GM21825 (cell line): ENCODE results near the gene PLPP6.

Experiments
- ATAC-seq: cut with Tn5 transposase; IDR thresholded peaks from one replicate; pipeline ENCODE4 v1.9.1; 2021; ENCODE audit warnings: mild to moderate bottlenecking, moderate library complexity; ENCODE audit not compliant: unreplicated experiment

The PLPP6 gene

DNA sequence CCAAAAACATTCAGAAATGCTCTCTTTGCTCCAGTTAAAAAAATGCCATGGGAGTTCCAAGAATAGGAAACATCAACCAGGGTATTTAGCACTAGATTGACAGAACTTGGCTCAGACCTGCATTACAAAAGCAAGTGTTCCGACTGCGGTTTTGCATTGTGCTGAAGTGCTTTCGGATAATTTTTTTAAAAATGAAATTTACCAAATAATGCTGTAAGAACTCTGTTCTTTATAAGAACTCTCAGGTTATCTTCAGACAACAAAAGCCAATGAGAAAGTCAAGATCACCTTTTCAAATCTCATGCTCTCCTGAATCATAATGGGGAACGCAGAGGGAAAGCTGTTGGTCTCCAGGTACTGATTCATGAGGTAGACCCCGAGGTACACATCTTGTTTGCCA is 483 bp upstream of the PLPP6 start:
- no peak for ATAC-seq

GRCh38 chr9:4662989-4663792 is 1.1 kb downstream of the PLPP6 start:
- no peak for ATAC-seq

DNA sequence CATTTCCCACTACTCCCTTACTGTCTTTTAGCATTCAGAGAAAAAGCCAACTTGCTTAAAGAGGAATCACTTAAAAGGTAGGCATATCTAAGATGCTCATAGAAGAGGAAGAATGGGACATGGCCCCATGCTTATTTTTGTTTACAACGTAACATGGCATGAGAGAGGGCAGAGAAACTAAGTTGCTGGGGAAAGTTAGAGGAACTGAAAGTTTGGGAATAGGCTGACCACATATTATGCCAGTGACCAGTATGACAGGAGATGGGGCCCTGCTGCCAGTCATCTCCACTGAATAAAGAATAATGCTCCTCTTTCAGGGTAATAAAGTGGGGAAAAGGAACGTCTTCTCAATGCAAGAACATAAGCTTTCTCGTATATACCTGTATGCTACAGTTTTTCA is 1.9 kb downstream of the PLPP6 start:
- ATAC-seq: no peak

- ATAC-seq: no peak
Observed at GRCh38 chr9:4665357-4665756, 3.3 kb downstream of the PLPP6 start.

DNA sequence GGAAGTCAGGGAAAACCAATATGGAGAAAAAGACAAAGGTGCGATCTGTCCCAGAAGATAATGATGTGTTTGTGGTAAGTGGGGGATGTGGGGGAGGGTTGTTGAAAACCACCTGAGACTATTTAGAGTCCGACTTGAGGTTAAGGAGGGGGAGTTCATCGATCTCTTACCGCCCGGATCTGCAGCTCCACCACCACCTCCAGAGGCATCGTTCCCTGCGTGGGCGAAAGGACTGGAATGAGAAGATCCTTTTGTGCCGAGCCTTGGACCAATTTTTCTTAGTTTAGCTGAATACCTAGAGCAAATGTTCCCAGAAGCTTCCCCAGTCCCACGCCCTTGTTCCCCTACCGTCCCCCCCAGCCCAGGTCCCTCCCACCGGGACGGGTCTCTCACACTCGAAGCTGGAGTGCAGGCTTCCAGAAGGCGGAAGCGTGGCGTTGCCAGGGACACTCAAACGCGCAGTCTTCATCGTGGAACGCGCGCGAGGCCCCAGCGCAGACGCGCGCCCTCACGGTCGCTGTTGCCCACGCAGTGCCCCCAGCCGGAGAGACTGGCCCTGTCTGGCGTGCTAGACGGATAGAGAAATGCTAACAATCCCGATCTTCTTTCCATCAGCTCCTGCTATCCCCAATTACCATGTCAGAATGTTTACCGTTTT is 4.1 kb downstream of the PLPP6 start, which contains the start of gene SPATA6L:
Gene SPATA6L (minus strand): TSS at position 439 of the 658 bp plus-strand sequence. CDS start 230 bp downstream, at position 209.
- ATAC-seq: peak; percentile 32

GRCh38 chr9:4667681-4668080 is 5.6 kb downstream of the PLPP6 start:
- ATAC-seq: no peak

- ATAC-seq: no peak
Observed at GRCh38 chr9:4668604-4669003, 6.5 kb downstream of the PLPP6 start.

- no peak for ATAC-seq
Observed at GRCh38 chr9:4669890-4670289, 7.8 kb downstream of the PLPP6 start.

- no peak for ATAC-seq
Observed at GRCh38 chr9:4670591-4670990, 8.5 kb downstream of the PLPP6 start.

DNA sequence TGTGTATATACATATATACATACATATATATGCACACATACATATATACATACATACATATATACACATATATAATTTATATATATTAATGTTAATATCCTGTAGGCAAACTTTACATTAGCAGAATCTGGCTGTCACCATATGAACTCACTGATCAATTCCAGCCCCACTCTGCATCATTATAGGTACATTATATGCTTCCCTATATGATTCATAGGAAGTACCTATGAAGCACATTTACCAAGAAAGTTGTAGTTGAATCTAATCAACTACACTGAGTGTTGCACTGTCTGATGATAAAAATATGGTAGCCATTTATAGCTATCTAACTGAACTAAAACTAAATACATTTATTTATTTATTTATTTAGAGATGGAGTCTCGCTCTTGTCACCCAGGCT is 9.6 kb downstream of the PLPP6 start:
- ATAC-seq: no peak

DNA sequence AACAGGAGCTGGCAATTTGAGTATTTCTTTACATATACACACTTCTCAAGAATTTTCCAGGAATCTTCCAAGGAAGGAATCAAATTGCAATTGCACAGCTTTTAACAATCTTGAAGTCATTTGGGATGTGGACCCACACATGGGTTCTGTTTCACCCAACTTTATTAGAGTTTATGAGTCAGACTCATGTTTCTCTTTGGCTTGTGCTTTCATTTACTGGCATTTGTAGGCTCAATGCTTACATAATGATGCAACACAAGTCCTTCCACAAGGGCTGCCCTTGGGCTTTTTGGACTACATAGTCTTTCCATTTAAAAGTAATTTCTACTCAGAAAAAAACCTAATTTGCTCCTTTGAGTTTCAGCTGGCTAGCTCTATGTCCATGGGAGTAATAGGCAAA is 12.7 kb downstream of the PLPP6 start:
- ATAC-seq: no peak

- no peak for ATAC-seq
Observed at GRCh38 chr9:4677392-4677791, 15.3 kb downstream of the PLPP6 start.

DNA sequence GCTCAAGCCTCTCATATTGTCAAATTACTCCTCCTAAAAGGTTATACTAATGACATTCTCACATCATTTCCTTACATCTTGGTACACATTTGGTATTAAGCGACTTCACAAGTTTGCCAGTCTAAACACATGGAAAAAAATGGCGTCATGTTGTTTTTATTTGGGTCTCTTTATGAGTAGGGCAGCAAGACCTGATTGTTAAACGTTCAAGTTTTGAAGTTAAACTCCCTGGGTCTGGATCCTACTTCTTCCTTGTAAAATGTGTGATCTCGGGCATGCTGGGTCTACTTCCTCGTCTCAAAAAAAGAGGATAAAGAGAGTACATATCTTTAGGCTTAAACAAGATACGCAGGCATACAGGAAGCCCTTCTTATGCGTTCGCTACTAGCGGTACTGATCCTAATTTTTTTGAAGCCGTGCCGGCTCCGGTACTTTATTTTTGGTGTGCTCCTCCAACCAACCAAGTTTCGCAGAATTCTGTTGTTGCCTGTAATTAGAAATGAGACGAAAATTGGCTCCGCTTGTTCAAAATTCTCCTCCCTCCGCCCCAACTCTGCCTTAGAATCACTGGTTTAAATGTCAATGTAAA is 16.7 kb downstream of the PLPP6 start:
- ATAC-seq: no peak

DNA sequence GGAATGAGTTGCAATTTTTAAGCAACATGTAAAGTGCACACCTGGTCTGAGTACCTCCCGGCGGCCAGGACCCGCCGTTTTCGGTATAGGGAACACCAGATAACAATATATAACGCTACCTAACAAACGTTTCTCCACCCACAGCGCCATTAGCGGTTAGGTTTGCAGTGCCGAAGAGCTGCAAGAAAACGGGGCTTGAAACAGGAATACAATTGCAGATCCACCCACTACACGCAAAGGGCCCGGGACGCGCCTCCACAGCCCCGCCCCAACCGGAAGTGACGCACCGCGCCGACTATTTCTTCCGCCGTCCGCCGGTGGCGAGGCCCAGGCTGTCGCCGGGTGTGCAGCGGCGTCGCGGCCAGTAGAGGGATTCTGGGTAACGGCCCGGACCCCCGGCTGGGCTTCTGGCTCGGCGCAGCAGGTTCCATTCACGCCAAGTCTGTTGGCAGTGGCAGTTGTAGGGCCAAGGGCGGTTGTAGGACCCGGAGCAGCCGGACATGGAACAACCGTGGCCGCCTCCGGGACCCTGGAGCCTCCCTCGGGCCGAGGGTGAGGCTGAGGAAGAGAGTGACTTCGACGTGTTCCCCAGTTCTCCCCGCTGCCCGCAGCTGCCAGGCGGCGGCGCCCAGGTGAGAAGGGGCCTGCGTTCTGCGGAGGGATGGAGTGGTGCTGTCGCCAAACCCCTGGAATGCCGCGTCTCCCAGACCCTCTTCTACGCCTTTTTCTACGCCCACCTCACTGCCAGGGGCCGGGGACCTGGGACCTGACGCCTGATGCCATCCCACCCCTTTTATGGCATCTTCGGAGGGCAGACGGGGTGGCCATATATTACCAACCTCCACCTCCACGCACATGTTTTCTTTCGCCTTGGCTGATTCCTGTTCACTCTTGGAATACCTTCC is 17.4 kb downstream of the PLPP6 start, which contains the start of gene CDC37L1:
Gene CDC37L1 (plus strand): TSS at position 302 of the 905 bp plus-strand sequence. CDS start 199 bp downstream, at position 501.
- ATAC-seq: peak; percentile 96

GRCh38 chr9:4680173-4680525 is 18.1 kb downstream of the PLPP6 start:
- ATAC-seq: no peak

GRCh38 chr9:4680750-4681149 is 18.7 kb downstream of the PLPP6 start:
- ATAC-seq: no peak

DNA sequence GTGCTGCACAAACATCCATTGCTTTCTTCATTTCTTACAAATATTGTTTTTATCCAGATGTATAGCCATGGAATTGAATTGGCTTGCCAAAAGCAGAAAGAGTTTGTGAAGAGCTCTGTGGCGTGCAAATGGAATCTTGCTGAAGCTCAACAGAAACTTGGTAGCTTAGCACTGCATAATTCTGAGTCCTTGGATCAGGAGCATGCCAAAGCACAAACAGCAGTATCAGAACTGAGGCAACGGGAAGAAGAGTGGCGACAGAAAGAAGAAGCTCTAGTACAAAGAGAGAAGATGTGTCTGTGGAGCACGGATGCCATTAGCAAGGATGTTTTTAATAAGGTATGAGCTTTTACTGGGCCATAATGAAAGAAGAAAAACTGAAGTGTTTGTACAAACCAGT is 22.7 kb downstream of the PLPP6 start:
- ATAC-seq: no peak

- no peak for ATAC-seq
Observed at GRCh38 chr9:4686112-4686511, 24.0 kb downstream of the PLPP6 start.

GRCh38 chr9:4686584-4686983 is 24.5 kb downstream of the PLPP6 start:
- ATAC-seq: no peak

- no peak for ATAC-seq
Observed at GRCh38 chr9:4689021-4689420, 26.9 kb downstream of the PLPP6 start.

GRCh38 chr9:4689687-4690104 is 27.6 kb downstream of the PLPP6 start:
- peak; percentile 70 for ATAC-seq
